HG03469 (cell line): Measurements from ENCODE around the gene PIK3CD.
"Not testable (repeated sequence)": the region's sequence is repeated elsewhere in the genome, so short reads cannot be mapped to it uniquely, and the experiment has no call there.

Experiments
- ATAC-seq: cut with Tn5 transposase; IDR thresholded peaks from one replicate; pipeline ENCODE4 v1.9.1; 2021; ENCODE audit warnings: mild to moderate bottlenecking, moderate library complexity, moderate number of reproducible peaks; ENCODE audit not compliant: unreplicated experiment

The PIK3CD gene

DNA sequence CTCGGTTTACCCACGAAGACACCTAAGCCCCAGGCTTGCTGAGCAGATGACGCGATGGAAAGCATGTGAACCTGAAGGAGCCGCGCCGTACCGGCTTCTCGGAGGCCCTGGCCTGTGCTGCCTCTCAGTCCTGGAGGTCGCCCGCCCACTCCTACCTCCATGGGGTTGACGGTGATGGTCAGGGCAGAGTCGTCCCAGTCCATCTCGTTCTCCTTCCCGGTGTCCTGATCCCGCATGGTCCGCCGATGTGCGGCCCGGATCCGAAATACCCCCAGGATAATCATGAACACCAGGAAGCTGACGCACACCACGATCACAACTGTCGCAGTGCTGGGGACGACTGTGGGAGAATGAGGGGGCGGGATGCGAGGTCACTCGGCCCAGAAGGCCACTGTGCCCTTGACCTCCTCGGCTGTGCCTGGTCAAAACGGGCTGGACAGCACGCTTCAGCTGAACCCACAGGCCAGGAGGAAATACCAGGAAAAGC is 79.6 kb downstream of the PIK3CD start:
- ATAC-seq: no peak

DNA sequence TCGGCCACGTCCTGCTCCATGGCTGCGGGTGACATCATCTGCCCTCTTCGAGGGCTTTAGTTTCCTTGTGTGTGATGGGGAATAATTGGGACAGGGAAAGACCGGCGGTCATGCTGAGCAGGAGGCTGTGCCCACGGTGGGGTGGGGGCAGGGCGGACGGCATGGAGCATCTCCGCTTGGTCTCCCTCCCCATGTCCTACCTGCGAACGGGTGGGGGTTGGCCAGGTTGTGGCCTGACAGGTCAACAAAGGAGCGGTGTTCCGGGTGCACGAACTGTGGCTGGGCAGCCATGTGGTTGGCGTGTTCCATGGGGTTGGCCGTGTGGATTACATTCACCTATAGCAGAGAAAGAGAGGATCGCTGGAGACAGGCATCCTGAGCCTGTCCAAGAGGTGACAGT is 80.0 kb downstream of the PIK3CD start:
- no peak for ATAC-seq

DNA sequence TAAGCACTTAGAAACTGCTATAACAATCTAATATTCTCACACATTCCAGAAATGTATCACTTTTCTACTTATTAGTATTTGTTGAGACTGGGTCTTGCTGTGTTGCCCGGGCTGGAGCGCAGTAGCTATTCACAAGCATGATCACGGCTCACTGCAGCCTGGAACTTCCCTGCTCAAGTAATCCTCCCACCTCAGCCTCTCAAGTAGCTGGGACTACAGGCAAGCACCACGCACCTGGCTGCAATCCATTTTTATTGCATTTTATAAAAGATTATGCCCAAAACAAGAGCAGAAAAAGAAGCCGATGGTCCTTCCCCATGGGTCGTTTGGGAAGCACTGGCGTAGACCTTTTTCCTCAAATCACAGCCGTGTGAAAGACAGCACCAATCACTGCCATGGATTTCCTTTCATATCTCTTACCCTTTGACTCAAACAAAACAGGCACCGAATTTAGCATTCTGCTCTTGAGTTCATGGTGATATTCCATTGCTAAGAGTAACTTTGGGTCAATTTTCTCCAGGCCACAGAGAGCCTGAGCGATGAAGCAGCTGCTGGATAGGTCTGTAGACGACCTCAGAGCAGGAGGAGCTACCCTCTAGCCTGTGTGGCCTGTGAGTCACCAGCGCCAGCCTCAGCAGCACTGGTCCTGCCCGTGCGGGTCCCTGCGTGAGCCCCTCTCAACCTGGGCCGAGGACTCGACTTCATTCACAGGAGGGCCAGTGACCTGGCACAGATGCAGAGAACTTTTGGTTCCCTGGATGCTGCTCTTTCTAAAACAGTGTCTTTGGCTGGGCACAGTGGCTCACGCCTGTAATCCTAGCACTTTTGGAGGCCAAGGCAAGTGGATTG is 80.8 kb downstream of the PIK3CD start:
- ATAC-seq: no peak

DNA sequence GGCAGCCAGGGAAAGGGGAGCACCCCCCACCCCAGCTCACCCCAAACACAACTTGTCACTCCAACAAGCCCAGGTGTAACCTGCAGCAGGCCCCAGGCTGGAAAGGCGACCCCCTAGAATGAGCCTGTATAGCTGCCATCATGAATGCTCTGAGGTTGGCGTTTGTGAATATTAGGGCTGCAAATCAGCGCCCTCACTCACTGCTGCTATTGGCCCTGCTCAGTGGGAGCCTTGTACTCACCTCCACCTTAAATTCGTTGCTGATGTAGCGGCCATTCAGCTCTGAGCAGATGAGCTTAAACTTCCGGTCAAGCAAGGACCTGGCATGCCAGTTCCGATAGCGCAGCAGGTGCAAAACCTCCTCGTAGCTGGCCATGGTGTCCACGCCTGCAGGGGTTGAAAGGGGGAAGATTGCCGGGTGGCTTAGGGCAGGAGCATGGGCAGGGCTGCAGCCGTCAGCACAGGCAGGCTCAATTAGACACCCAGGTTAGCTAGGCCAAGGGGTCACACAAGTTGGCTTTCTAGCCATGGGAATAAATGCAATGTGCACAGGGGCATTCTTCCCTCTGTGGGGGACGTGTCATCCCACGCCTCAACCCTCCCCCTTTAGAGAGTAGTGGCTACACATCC is 81.7 kb downstream of the PIK3CD start:
- ATAC-seq: no peak

DNA sequence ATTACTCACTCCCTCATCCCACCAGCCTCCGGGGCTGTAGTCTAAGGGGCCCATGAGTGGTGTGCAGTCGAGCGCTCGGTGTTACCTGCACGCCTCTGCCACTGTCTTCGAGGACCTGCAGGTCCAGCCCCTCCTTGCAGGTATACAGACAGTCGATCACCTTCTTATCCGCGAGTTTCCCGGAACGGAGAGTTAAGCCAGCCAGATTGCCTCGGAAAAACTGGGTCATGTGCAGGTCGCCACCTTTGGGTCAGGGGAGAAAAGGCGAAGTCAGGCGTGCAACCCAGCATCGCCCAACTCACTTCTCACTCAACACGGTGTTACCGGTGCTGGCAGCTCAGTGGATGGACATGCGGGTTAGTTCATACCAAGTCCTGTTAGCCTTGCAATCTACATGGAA is 84.3 kb downstream of the PIK3CD start:
- ATAC-seq: no peak

DNA sequence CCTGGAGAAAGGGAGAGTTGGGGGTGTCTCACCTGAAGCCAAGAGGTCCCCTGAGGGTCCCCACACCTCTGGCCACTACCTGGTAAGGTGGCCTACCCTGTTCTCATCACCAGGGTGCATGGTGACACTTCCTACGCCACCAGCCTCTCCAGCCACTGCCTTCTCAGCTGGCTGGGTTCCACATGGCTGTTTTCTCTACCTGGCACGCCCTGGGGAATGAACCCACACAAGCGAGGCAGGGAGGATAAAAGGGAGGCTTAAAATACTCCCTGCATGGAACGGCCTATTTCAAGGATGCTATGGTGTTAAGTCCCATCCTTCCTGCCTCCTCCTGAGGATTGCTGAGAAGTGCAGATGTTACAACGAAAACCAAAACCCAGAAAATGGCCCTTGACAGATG is 84.7 kb downstream of the PIK3CD start:
- ATAC-seq: no peak

DNA sequence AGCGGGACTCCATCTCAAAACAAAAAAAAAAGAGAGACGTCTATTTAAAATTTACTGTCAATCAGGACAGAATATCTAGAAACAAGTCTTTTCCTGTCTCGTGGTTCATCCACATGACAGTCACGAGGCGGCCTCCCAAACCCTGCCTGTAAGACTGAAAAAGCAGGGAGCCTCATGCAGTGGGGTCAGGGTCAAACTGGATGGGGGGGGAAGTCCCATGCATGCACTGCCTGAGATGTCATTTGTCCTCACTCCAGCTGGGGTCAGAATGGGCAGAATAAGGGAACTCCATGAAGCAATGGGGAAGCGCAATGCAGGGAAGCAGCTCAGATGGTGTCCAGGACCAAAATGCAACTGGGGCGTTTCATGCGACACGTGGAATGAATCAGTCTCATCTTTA is 85.5 kb downstream of the PIK3CD start:
- ATAC-seq: no peak

DNA sequence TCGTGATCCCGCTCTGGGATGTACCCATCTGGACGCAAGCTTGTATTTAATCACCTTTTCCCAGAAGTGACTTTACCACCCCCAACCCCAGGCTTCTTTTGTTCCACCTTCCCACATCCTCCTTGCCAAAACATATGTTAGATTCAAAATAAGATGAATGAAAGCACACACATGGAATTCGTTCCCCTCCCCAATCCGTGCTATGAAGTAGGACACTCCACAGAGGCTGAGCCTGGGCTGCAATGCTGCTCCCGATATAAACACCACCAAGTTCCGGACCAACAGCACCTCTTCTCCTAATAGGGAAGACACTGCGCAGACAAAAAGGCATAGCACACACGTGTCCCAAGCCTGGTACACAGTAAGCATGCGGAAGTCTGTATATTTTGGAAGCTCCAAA is 86.1 kb downstream of the PIK3CD start:
- no peak for ATAC-seq

DNA sequence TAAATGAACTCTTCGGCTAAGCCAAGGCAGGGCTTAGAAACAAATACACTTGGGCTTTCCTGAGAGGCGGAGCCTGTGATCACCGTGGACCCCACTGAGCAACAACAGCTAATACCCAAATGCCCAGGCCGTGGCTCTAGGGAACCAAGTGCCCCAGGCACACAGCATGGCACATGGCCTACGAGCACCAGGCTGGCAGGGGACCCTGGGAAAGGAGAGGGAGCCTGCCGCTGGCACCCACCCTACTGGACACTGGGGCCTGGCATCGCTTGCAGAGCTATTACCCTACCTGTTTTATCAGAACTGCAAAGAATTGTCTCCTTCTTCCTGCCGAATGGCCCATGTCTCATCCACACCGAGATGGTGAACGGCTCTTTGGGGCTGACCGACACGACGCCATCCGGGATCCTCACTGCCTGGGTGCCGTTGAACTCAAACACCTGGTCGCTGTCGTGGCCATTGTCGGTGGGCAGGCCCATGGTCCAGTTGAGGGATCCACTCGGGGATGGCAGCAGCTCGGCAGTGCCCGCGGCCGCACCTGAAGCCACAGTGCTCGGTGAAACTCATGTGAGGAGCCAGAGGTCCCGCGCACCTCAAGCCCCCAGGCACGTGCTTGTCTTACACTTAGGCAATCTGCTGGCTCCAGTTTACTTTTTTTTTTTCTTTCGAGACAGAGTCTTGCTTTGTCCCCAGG is 92.7 kb downstream of the PIK3CD start:
- no peak for ATAC-seq

DNA sequence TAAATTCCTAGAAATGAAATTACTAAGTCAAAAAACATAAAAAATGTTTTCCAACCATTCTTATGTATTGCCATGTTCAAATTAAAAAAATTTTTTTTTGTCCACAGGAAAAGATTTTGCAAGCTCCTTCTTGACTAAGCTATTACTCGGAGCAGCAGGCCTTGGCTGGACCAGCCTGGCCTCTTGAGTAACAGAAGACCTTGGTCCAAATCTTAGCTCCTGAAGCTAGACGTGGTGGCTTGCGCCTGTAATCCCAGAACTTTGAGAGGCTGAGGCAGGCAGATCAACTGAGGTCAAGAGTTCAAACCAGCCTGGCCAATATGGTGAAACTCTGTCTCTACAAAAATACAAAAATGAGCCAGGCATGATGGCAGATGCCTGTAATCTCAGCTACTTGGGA is 94.7 kb downstream of the PIK3CD start:
- ATAC-seq: no peak

DNA sequence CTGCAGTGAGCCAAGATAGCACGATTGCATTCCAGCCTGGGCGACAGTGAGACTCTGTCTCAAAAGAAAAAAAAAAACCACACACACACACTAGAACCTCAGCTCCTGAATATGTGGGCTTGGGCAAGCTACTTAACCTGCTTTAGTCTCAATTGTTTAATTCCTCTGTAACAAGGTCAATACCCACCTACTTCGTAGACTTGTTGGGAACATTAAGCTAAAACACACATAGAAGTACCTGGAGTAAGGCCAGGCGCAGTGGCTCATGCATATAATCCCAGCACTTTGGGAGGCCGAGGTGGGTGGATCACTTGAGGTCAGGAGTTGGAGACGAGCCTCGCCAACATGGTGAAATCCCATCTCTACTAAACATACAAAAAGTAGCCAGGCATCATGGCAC is 95.1 kb downstream of the PIK3CD start:
- no peak for ATAC-seq

DNA sequence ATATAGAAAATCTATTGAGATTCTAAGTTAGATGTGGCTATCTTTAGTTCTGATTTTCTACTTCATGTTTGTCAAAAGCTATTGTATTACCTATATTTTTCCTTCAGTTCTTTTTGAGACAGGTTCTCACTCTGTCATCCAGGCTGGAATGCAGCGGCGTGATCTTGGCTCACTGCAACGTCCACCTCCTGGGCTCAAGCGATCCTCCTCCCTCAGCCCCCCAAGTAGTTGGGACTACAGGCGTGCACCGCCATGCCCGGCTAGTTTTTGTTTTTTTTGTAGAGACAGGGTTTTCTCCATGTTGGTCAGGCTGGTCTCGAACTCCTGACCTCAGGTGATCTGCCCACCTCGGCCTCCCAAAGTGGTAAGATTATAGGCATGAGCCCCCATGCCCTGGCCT is 96.9 kb downstream of the PIK3CD start:
- ATAC-seq: not testable (repeated sequence)

DNA sequence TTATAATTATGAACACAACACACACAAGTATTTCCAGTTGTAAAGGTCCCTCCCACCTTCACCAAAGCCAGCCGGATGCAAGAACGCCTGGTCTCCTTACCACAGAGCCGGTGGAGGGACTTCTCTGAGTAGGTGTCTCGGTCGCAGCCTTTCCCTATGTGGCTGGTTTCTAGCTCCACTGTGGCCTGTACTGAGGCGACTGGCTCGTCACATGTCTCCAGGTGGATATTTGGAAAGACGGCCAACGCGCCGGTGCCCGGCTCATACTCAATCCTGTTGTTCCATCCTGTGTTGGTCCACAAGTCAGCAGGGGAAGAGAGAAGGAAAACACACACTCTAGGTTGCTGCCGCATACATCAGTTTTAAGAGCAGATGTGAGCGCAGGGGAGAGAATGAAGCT is 97.8 kb downstream of the PIK3CD start:
- no peak for ATAC-seq

DNA sequence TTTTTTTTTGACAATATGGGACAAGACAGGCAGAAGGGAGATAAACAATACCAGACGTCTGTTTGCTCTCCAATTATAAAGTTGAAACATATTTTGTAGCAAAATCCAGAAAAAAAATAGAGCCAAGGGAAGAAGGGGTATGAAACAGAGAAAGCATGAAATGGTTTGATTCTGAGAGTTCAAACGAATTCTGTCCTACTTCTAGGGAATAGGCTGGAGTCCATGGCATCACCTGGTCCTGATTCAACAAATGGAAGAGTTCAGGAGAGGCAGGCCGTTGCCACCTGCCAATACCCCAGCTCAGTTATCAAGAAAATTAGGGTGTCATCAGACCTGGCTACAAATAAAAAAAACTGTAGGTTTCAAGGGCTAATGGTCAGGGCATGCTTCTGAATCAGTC is 100.4 kb downstream of the PIK3CD start:
- ATAC-seq: no peak

DNA sequence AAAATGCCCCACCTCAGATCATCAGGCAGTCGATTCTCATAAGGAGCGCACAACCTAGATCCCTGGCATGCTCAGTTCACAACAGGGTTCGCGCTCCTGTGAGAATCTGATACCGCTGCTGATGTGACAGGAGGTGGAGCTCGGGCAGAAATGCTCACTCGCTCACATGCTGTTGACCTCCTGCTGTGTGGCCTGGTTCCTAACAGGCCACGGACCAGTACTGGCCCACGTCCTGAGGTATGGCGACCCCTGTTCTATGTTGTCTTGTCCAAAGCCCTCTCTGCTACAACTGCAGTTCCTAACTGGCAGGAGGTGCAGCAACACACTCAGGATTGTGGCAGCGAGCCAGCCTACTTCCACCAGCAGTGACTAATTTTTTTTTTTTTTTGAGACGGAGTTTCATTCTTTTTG is 101.6 kb downstream of the PIK3CD start:
- ATAC-seq: no peak

DNA sequence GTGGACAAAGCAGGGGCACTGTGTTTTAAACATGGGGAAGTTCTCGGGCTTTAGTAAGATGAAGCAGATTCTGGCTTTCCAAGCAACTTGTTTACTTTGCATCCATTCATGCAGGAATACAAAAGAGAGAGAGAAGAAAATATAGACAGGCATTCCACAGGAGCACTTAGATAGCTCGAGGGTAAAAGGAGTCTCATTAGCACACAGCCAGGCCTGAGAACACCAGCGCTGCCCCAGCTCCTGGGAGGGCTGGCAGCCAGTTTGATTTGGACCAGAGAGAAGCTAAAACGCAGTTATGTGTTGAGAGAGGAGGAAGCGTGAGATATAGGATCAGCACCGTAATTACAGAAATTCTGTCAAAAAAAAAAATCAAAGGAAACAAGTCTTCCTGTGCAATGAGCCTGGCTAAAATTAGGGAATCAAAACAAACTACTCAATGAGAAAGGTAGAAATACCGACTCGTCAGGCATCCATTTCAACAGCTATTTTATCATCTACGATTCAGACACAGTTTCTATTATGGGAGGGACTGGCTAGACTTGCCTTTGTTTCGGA is 104.0 kb downstream of the PIK3CD start:
- ATAC-seq: no peak

DNA sequence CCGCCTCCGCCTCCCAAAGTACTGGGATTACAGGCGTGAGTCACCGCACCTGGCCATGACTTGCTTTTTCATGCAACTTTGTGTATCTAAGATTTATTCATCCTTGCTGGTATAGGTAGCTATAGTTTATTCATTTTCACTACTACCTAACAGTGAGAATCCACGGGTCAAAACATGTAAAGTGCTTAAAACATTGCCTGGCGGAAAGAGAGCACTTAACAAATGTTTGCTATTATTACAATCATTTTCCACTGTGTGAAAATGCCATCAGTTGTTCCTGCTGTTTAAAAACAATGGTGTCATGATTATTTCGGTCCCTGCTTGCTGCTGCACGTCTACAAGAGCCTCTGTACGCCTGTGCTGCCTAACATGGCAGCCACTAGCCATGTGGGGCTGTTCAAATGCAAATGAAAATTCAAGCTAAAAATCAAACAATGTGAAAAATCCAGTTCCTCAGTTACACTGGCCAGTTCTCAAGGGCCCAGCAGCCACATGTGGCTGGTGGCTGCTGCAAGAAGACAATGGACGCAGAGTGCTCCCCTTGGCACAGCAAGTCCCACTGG is 107.1 kb downstream of the PIK3CD start:
- ATAC-seq: no peak

DNA sequence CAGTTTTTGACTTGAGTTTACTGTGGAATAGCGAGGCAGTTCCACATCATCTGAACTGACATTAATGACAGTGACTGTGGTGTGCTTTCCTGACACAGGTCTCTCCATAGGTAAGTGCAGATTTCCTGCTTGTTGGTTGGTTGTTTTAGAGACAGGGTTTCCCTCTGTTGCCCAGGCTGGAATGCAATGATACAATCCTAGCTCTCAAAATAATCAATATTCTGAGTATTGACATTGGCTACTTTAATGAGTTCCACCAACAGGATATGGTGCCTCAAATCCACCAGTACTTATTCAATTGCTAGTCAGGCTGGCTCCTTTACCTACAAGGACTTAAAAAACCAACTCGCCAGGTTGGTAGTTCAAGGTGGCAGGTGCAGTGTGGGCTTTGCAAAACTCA is 108.4 kb downstream of the PIK3CD start:
- ATAC-seq: no peak

DNA sequence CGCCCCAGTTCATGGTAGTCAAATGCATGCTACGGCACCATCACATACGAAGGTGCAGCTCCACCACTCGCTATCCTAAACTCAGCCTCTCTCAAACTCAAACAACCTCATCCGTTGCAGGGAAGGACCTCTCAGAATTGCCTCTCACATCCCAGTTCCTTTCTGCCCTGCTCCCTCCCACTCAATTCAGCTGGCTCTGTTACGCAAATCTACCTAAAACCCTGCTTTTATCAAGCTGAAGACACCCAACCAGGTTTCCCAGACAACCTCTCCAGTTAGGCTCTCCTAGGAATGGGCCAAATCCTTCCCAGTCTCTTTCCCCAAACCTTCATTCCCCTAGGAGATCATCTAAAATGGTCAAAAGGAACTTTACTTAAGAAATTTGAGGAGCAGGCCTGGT is 109.3 kb downstream of the PIK3CD start:
- ATAC-seq: no peak

DNA sequence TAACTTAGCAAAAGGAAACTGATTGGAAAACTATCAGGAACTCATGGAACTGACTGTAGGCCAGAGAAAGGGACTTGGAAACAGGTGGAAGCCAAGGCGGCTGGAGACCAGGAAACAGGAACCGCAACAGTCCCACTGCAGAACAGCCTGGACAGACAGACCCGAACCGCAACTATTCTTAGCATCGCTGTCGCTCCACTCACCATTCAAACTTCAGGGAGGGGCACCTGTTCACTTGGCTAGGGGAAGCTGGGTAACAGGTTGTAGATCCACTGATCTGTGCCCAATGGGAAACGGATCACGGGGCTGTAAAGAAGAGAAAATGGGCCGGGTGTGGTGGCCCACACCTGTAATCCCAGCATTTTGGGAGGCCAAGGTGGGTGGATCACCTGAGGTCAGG is 110.3 kb downstream of the PIK3CD start:
- ATAC-seq: no peak

DNA sequence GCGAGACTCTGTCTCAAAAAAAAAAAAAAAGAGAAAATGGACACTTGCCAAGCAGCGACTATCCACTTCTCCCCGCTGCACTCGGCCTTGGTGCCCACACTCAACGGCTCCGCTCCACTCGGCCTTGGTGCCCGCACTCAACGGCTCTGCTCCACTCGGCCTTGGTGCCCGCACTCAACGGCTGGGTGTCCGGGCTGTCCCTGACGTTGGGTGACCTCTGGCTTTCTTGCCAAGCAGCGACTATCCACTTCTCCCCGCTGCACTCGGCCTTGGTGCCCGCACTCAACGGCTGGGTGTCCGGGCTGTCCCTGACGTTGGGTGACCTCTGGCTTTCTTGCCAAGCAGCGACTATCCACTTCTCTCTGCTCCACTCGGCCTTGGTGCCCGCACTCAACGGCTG is 110.9 kb downstream of the PIK3CD start:
- not testable (repeated sequence) for ATAC-seq
